Activated T-helper 17 cell treated with anti-CD3 and anti-CD28 coated beads, Interleukin-2, amount 50 U/mL, for 72 hours (primary cell): Measurements from ENCODE around the gene PTPN1. TPM values are rescaled to one million over a fixed set of nuclear protein-coding genes. Genes with fewer than 3 reads are reported as not detected.

Source experiments
- ATAC-seq: fragments of 150-1000 bp; cut with Tn5 transposase; replicated peaks from 2 replicates; pipeline ENCODE4 v1.10.0; 2021; ENCODE audit warnings: mild to moderate bottlenecking, moderate library complexity
- H3K27ac Mint-ChIP-seq: one replicate; pipeline ENCODE4 v1.8.0; 2022; ENCODE audit warnings: mixed read lengths
- H3K27me3 Mint-ChIP-seq: one replicate; pipeline ENCODE4 v1.8.0; 2022; ENCODE audit warnings: mixed read lengths
- H3K36me3 Mint-ChIP-seq: one replicate; pipeline ENCODE4 v1.8.0; 2022; ENCODE audit warnings: low read depth, mild to moderate bottlenecking, mixed read lengths
- H3K4me1 Mint-ChIP-seq: one replicate; pipeline ENCODE4 v1.8.0; 2022; ENCODE audit warnings: mixed read lengths
- H3K4me3 Mint-ChIP-seq: one replicate; pipeline ENCODE4 v1.8.0; 2022; ENCODE audit warnings: mild to moderate bottlenecking, mixed read lengths
- H3K9me3 Mint-ChIP-seq: one replicate; pipeline ENCODE4 v1.8.0; 2022; ENCODE audit warnings: mixed read lengths
- total RNA-seq, 2 donors: library from RNA; stranded (reverse); gene quantifications; one replicate each; pipeline ENCODE4 v1.2.3, GENCODE V29; 2022

Gene PTPN1
- total RNA-seq: 10 to 100 TPM; 68.3 to 77.1 TPM

DNA sequence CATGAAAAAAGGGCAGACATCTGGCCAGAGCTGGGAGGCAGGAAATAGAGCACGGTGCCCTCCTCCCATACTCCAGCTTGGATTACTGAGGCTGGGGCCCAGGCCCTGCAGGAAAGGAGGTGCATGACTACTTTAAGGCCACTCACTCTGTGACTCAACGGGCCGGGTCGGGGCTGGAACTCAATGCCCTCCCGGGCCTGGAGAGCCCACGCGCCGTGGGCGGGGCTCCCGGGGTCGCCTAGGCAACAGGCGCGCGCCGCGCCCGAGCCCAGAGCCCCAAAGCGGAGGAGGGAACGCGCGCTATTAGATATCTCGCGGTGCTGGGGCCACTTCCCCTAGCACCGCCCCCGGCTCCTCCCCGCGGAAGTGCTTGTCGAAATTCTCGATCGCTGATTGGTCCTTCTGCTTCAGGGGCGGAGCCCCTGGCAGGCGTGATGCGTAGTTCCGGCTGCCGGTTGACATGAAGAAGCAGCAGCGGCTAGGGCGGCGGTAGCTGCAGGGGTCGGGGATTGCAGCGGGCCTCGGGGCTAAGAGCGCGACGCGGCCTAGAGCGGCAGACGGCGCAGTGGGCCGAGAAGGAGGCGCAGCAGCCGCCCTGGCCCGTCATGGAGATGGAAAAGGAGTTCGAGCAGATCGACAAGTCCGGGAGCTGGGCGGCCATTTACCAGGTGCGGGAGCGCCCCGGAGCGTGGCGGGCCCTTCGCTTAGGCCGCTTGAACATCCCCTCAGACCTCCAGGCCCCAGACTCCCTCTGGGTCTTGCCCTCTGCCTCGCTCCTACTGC, at the start of gene PTPN1:
TSS of gene PTPN1 (plus strand) at position 461 of the 783 bp plus-strand sequence. CDS start at position 606, 145 bp downstream.
- H3K27ac Mint-ChIP-seq: peak within 1 kb of the TSS; percentile 100
- no peaks in the 10 kb centered on the region for H3K9me3 Mint-ChIP-seq
- peaks cover 51% of the 10 kb centered on the region for H3K36me3 Mint-ChIP-seq
- peaks cover 29% of the 10 kb centered on the region for H3K4me1 Mint-ChIP-seq
- peak; percentile 90 for ATAC-seq
- H3K4me3 Mint-ChIP-seq: peak within 1 kb of the TSS; percentile 97
- no peaks in the 10 kb centered on the region for H3K27me3 Mint-ChIP-seq

GRCh38 chr20:50460608-50461267, 49.4 kb upstream of the PTPN1 start:
- H3K4me1 Mint-ChIP-seq: no peaks in the 10 kb centered on the region
- H3K36me3 Mint-ChIP-seq: no peaks in the 10 kb centered on the region
- H3K27ac Mint-ChIP-seq: no peak overlapping the region
- no peak overlapping the region for H3K4me3 Mint-ChIP-seq
- H3K9me3 Mint-ChIP-seq: no peaks in the 10 kb centered on the region
- peak; percentile 92 for ATAC-seq
- H3K27me3 Mint-ChIP-seq: peaks cover 16% of the 10 kb centered on the region

GRCh38 chr20:50462093-50462690, 48.0 kb upstream of the PTPN1 start:
- Mint-ChIP-seq H3K4me3 (no peak overlapping the region), H3K36me3 (no peaks in the 10 kb centered on the region), H3K4me1 (no peaks in the 10 kb centered on the region), H3K27ac (no peak overlapping the region), H3K9me3 (no peaks in the 10 kb centered on the region), H3K27me3 (peaks cover 8% of the 10 kb centered on the region)
- ATAC-seq: no peak

GRCh38 chr20:50464026-50464724, 46.0 kb upstream of the PTPN1 start:
- Mint-ChIP-seq H3K27ac (no peak overlapping the region), H3K36me3 (no peaks in the 10 kb centered on the region), H3K27me3 (peaks cover 4% of the 10 kb centered on the region), H3K4me1 (no peaks in the 10 kb centered on the region), H3K9me3 (no peaks in the 10 kb centered on the region), H3K4me3 (no peak overlapping the region)
- ATAC-seq: peak; percentile 78

- no peaks in the 10 kb centered on the region for H3K27me3 Mint-ChIP-seq
- ATAC-seq: no peak
- H3K4me3 Mint-ChIP-seq: no peak overlapping the region
- no peak overlapping the region for H3K27ac Mint-ChIP-seq
- H3K9me3 Mint-ChIP-seq: no peaks in the 10 kb centered on the region
- no peaks in the 10 kb centered on the region for H3K4me1 Mint-ChIP-seq
- H3K36me3 Mint-ChIP-seq: no peaks in the 10 kb centered on the region
Measured at GRCh38 chr20:50464725-50465650, 45.2 kb upstream of the PTPN1 start.

GRCh38 chr20:50467174-50467573, 43.0 kb upstream of the PTPN1 start:
- Mint-ChIP-seq H3K27ac (no peak overlapping the region), H3K36me3 (no peaks in the 10 kb centered on the region), H3K4me3 (no peak overlapping the region), H3K27me3 (no peaks in the 10 kb centered on the region), H3K9me3 (no peaks in the 10 kb centered on the region), H3K4me1 (peaks cover 11% of the 10 kb centered on the region)
- ATAC-seq: no peak

DNA sequence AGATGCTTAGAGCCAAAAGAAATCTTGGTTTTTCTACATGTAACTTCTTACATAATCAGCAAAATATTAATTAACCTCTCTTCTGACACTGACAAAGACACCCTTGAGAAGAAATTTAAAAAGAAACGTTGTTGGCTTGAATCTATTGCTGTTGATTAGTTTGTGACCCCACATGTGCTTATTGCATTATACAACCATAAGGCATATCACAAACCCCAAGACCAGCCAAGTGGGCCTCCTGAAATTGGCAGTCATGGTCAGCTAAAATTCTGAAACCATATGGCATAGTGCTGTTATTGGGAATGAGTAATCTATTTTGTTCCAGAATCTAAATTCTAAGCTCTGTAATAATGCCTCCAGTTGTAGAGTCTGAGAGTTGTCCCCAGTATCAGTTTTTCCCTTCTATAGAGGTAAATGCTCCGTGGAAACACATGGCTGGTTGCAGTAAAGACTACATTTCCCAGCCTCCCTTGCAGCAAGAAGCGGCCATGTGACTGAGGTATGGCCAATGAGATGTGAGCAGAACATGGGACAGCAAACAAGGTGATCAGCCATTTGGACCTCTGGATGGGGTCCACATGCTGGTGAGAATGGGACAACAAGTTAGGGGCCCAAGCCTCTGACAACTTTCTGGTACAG, 42.3 kb upstream of the PTPN1 start:
- no peaks in the 10 kb centered on the region for H3K9me3 Mint-ChIP-seq
- no peak overlapping the region for H3K4me3 Mint-ChIP-seq
- ATAC-seq: peak; percentile 66
- no peak overlapping the region for H3K27ac Mint-ChIP-seq
- H3K4me1 Mint-ChIP-seq: peaks cover 12% of the 10 kb centered on the region
- H3K27me3 Mint-ChIP-seq: no peaks in the 10 kb centered on the region
- no peaks in the 10 kb centered on the region for H3K36me3 Mint-ChIP-seq

DNA sequence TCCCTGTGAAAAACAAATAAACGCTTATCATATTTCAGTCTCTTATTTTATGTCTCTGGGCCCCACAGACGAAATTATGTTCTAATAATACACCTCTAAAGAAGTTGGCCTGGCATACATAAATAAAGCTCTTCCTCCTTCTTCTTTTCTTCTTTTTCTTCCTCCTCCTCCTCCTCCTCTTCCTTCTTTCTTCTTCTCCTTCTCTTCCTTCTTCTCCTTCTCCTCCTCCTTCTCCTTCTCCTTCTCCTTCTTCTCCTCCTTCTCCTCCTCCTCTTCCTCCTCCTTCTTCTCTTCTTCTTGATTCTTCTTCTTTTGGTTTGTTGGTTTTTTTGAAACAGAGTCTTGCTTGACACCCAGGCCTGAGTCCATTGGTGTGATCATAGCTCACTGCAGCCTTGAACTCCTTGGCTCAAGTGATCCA, 41.8 kb upstream of the PTPN1 start:
- no peaks in the 10 kb centered on the region for H3K9me3 Mint-ChIP-seq
- no peaks in the 10 kb centered on the region for H3K36me3 Mint-ChIP-seq
- no peaks in the 10 kb centered on the region for H3K27me3 Mint-ChIP-seq
- H3K27ac Mint-ChIP-seq: no peak overlapping the region
- no peak overlapping the region for H3K4me3 Mint-ChIP-seq
- H3K4me1 Mint-ChIP-seq: peaks cover 18% of the 10 kb centered on the region
- ATAC-seq: no peak

- Mint-ChIP-seq H3K27me3 (no peaks in the 10 kb centered on the region), H3K27ac (no peak overlapping the region), H3K9me3 (no peaks in the 10 kb centered on the region), H3K4me1 (peaks cover 18% of the 10 kb centered on the region), H3K36me3 (no peaks in the 10 kb centered on the region), H3K4me3 (no peak overlapping the region)
- no peak for ATAC-seq
Measured at GRCh38 chr20:50469176-50469723, 40.9 kb upstream of the PTPN1 start.

DNA sequence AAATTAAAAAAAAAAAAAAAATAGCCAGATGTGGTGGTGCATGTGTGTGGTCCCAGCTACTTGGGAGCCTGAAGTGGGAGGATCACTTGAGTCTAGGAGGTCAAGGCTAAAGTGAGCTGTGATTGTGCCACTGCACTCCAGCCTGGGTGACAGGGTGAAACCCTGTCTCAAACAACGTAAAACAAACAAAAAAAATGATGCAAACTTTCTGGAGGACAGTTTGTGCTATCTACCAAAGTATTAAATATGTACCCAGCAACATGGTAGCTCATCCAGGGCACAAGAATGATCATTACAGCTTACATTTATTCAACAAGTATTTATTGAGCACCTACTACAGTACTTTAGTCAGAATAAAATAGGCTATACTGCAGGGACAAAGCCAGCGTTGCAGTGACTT, 40.4 kb upstream of the PTPN1 start:
- Mint-ChIP-seq H3K27ac (no peak overlapping the region), H3K27me3 (no peaks in the 10 kb centered on the region), H3K4me3 (no peak overlapping the region), H3K4me1 (peaks cover 18% of the 10 kb centered on the region), H3K36me3 (no peaks in the 10 kb centered on the region), H3K9me3 (no peaks in the 10 kb centered on the region)
- no peak for ATAC-seq

DNA sequence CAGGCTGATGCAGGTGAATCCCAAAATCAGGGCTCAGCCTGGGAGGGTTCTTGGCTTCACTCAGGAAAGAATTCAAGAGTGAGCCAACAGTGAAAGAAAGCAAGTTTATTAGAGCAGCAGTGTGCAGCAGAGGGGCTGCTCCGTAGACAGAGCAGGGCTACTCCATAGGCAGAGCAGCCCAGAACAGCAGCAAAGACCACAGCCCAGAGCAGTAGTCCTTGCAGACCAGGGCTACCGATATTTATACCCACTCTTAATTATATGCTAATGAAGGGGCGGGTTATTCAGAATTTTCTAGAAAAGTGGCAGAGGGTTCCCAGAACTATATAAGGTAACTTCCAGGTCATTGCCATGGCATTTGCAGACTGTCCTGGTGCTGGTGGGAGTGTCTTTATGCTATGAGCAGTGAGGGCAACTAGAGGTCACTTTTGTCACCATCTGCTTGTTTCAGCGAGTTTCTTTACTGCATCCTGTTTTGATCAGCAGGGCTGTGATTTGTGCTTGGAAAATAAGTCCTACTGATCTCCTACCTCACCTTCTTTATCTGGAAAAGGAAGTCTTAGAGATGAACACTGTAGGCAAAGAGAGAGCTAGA, 39.8 kb upstream of the PTPN1 start:
- Mint-ChIP-seq H3K4me3 (no peak overlapping the region), H3K9me3 (no peaks in the 10 kb centered on the region), H3K4me1 (peaks cover 18% of the 10 kb centered on the region), H3K36me3 (no peaks in the 10 kb centered on the region), H3K27me3 (no peaks in the 10 kb centered on the region), H3K27ac (no peak overlapping the region)
- ATAC-seq: no peak

- H3K36me3 Mint-ChIP-seq: no peaks in the 10 kb centered on the region
- peak; percentile 45 for ATAC-seq
- H3K4me3 Mint-ChIP-seq: peak overlapping the region; percentile 7
- peaks cover 18% of the 10 kb centered on the region for H3K4me1 Mint-ChIP-seq
- H3K27me3 Mint-ChIP-seq: no peaks in the 10 kb centered on the region
- H3K27ac Mint-ChIP-seq: no peak overlapping the region
- no peaks in the 10 kb centered on the region for H3K9me3 Mint-ChIP-seq
Measured at GRCh38 chr20:50471231-50471630, 39.0 kb upstream of the PTPN1 start.
